Osteoblast (primary cell): ENCODE data around the gene CCDC27. TPM values are rescaled to one million over a fixed set of nuclear protein-coding genes. Genes with fewer than 3 reads are reported as not detected.

ENCODE experiments used
- DNase-seq: peaks from one replicate; pipeline ENCODE4 v3.0.0; 2011; ENCODE audit warnings: low spot score, mixed read lengths; ENCODE audit not compliant: insufficient read length; ENCODE audit errors: missing footprints
- H2AFZ ChIP-seq: 2 replicates; pipeline ENCODE4 v1.6.0; 2011; ENCODE audit warnings: mild to moderate bottlenecking, low read length
- H3K27ac ChIP-seq: 2 replicates; pipeline ENCODE4 v1.5.1; 2011; ENCODE audit warnings: mild to moderate bottlenecking, low read depth, low read length, moderate library complexity
- H3K27me3 ChIP-seq: 2 replicates; pipeline ENCODE4 v1.6.0; 2012; ENCODE audit warnings: mild to moderate bottlenecking, control low read depth, inconsistent platforms, low read length, moderate library complexity; ENCODE audit not compliant: insufficient read depth
- H3K36me3 ChIP-seq: 2 replicates; pipeline ENCODE4 v1.5.1; 2011; ENCODE audit warnings: mild to moderate bottlenecking, low read length, control low read depth, moderate library complexity; ENCODE audit not compliant: insufficient read depth
- H3K4me1 ChIP-seq: 2 replicates; pipeline ENCODE4 v1.5.1; 2011; ENCODE audit warnings: mild to moderate bottlenecking, low read length, control low read depth, moderate library complexity; ENCODE audit not compliant: insufficient read depth
- H3K4me2 ChIP-seq: 2 replicates; pipeline ENCODE4 v1.6.0; 2011; ENCODE audit warnings: mild to moderate bottlenecking, low read length; ENCODE audit not compliant: insufficient read depth
- H3K4me3 ChIP-seq: fragments of 200-600 bp; sonication (generic); 3 replicates; pipeline ENCODE4 v1.5.1; 2012; ENCODE audit warnings: mild to moderate bottlenecking, low read length, inconsistent platforms; ENCODE audit not compliant: insufficient read depth
- H3K79me2 ChIP-seq: 2 replicates; pipeline ENCODE4 v1.6.0; 2012; ENCODE audit warnings: mild to moderate bottlenecking, low read length, control low read depth, inconsistent platforms; ENCODE audit not compliant: insufficient read depth
- H3K9me3 ChIP-seq: 2 replicates; pipeline ENCODE4 v1.5.1; 2011; ENCODE audit warnings: low read depth, low read length, control low read depth
- H4K20me1 ChIP-seq: 2 replicates; pipeline ENCODE4 v1.6.0; 2012; ENCODE audit warnings: mild to moderate bottlenecking, low read length, control low read depth; ENCODE audit not compliant: insufficient read depth
- total RNA-seq: library from RNA; depleted of rRNA; stranded (reverse); fragments of >200 nt; gene quantifications from 2 replicates; pipeline ENCODE4 v1.2.3, GENCODE V29; 2012
- TF ChIP-seq, protein P1 (sequence below): IDR thresholded peaks from 2 replicates; pipeline ENCODE4 v1.5.1; 2011; ENCODE audit warnings: mild to moderate bottlenecking, low read depth, low read length, moderate library complexity; ENCODE audit errors: extremely low read depth

CCDC27 gene
- total RNA-seq, 1 donor = not detected

DNA sequence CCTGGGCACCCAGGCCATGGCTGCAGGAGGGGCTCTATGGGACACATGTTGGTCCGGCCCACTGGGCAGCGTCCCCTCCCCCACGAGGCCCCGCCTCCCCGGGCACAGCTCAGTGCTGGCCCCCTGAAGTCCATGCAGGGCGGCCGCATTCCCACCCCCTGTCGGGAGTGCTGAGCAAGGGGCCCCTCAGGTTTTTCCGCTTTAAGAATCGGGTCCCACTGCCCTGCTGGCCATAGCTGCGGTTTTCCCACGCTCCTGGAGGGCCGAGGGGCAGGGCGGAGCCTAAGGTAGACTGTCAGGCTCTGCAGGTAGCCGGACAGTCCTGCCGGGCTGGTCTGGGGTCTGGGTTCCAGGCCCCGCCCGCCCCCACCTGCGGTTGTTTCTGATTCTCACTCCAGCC is 43.5 kb upstream of the CCDC27 start:
- H3K4me3 ChIP-seq = no peak overlapping the region
- H3K27ac ChIP-seq = no peak overlapping the region
- no peak for DNase-seq
- no peaks in the 10 kb centered on the region for H3K9me3 ChIP-seq
- TF ChIP-seq, protein P1, sequence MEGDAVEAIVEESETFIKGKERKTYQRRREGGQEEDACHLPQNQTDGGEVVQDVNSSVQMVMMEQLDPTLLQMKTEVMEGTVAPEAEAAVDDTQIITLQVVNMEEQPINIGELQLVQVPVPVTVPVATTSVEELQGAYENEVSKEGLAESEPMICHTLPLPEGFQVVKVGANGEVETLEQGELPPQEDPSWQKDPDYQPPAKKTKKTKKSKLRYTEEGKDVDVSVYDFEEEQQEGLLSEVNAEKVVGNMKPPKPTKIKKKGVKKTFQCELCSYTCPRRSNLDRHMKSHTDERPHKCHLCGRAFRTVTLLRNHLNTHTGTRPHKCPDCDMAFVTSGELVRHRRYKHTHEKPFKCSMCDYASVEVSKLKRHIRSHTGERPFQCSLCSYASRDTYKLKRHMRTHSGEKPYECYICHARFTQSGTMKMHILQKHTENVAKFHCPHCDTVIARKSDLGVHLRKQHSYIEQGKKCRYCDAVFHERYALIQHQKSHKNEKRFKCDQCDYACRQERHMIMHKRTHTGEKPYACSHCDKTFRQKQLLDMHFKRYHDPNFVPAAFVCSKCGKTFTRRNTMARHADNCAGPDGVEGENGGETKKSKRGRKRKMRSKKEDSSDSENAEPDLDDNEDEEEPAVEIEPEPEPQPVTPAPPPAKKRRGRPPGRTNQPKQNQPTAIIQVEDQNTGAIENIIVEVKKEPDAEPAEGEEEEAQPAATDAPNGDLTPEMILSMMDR = no peak
- no peak overlapping the region for H2AFZ ChIP-seq
- H3K79me2 ChIP-seq = no peaks in the 10 kb centered on the region
- no peaks in the 10 kb centered on the region for H3K36me3 ChIP-seq
- H3K4me1 ChIP-seq = no peaks in the 10 kb centered on the region
- no peak overlapping the region for H3K4me2 ChIP-seq
- H3K27me3 ChIP-seq = peaks cover 15% of the 10 kb centered on the region
- H4K20me1 ChIP-seq = no peaks in the 10 kb centered on the region

DNA sequence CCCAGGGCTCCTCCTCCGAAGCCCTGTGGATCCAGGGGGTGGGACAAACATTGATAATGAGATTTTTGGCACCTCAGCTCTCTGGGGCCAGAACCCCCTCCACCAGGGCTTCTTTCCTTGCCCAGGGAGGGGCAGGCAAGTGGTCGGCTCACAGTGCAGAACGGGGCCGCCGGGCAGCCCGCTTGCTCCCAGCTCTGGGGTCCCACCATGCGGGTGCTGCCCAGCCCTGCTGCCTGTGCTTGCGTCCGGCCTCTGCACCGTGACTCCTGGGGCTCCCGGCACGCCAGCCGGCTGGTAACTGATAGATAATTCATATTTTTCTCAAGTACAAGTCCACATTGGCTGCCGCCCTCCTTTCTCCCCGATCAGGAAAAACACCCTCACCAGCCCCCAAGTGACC is 42.0 kb upstream of the CCDC27 start:
- no peak for DNase-seq
- H3K27me3 ChIP-seq = peaks cover 17% of the 10 kb centered on the region
- H3K36me3 ChIP-seq = no peaks in the 10 kb centered on the region
- no peaks in the 10 kb centered on the region for H4K20me1 ChIP-seq
- TF ChIP-seq, protein P1 = no peak
- H3K79me2 ChIP-seq = no peaks in the 10 kb centered on the region
- no peak overlapping the region for H3K4me3 ChIP-seq
- no peaks in the 10 kb centered on the region for H3K4me1 ChIP-seq
- no peaks in the 10 kb centered on the region for H3K9me3 ChIP-seq
- H2AFZ ChIP-seq = no peak overlapping the region
- no peak overlapping the region for H3K27ac ChIP-seq
- no peak overlapping the region for H3K4me2 ChIP-seq

DNA sequence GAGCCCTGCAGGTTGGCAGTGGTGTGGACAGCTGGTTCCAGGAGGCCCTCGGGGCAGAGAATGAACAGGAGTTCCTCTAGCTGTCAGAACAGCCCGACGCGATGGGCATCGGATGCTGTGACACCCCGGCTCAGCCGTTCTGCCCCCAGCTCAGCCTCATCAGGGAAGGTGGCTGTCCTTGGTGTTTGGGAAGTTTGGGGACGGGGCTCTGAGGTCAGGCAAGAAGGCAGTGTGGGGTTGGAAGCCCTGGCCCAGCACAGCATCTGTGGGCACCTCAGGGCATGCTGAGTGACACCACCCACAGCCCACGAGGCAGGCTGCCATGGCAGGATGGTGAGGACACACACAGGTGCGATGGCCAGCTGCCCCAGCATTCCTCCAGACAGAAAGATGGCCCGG is 40.9 kb upstream of the CCDC27 start:
- no peaks in the 10 kb centered on the region for H3K9me3 ChIP-seq
- H3K27ac ChIP-seq = no peak overlapping the region
- no peaks in the 10 kb centered on the region for H3K4me1 ChIP-seq
- H2AFZ ChIP-seq = no peak overlapping the region
- H3K79me2 ChIP-seq = no peaks in the 10 kb centered on the region
- TF ChIP-seq, protein P1 = no peak
- no peaks in the 10 kb centered on the region for H3K36me3 ChIP-seq
- DNase-seq = no peak
- H3K4me2 ChIP-seq = no peak overlapping the region
- no peaks in the 10 kb centered on the region for H4K20me1 ChIP-seq
- H3K4me3 ChIP-seq = no peak overlapping the region
- H3K27me3 ChIP-seq = peaks cover 17% of the 10 kb centered on the region

DNA sequence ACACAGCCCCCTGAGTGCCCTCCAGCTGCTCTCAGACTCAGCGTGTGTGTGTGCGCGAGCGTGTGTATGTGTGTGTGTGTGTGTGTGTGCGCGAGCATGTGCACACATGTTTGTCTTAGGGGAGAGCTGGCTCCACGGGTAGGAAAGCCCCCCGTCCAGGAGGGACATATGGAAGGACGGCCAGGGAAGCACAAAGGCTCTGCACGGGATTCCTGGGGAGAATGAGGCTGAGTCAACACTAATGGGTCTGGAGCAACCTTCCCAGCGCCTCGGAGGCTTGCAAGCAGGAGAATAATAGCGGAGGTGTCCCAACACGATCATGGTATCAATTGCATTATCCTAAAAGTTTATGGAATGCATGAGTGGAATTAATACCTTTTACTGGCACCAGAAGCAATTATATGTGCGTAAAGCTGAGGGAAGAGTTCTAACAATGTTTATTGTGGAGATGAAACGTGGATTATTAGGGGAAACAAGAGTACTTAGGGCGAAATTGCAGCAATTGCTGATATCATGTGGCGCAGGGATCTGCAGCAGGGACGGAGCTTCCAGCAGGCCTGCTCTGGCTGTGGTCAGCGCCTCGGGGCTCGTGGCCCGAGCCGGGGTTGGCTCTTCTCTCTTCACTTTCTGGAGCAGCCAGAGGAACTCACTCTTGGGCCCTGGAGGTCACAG is 40.3 kb upstream of the CCDC27 start:
- TF ChIP-seq, protein P1 = no peak
- H4K20me1 ChIP-seq = no peaks in the 10 kb centered on the region
- H3K36me3 ChIP-seq = no peaks in the 10 kb centered on the region
- peaks cover 17% of the 10 kb centered on the region for H3K27me3 ChIP-seq
- no peaks in the 10 kb centered on the region for H3K9me3 ChIP-seq
- H3K4me1 ChIP-seq = no peaks in the 10 kb centered on the region
- no peaks in the 10 kb centered on the region for H3K79me2 ChIP-seq
- no peak overlapping the region for H2AFZ ChIP-seq
- no peak for DNase-seq
- H3K4me2 ChIP-seq = no peak overlapping the region
- no peak overlapping the region for H3K4me3 ChIP-seq
- H3K27ac ChIP-seq = no peak overlapping the region
